BLaER1 treated with 17β-estradiol and CSF1 and Interleukin-3, amounts not matched to agents 10 nM and 100 nM (cell line): Measurements from ENCODE around the gene MYBPC3.

Experiments used
- H3K27ac ChIP-seq, 11 experiments: shearing (Covaris generic); formaldehyde crosslinking; 2 replicates each; pipeline ENCODE4 v1.8.1; 2022
- H3K27me3 ChIP-seq, 11 experiments: shearing (Covaris generic); formaldehyde crosslinking; 2 replicates each; pipeline ENCODE4 v1.8.1; 2022
- H3K36me3 ChIP-seq, 11 experiments: shearing (Covaris generic); formaldehyde crosslinking; 2 replicates each; pipeline ENCODE4 v1.8.1; 2022
- H3K4me1 ChIP-seq, 10 experiments: shearing (Covaris generic); formaldehyde crosslinking; 2 replicates each; pipeline ENCODE4 v1.8.1; 2022
- H3K4me2 ChIP-seq, 11 experiments: shearing (Covaris generic); formaldehyde crosslinking; 2 replicates each; pipeline ENCODE4 v1.8.1; 2022
- H3K4me3 ChIP-seq, 10 experiments: shearing (Covaris generic); formaldehyde crosslinking; 2 replicates each; pipeline ENCODE4 v1.8.1; 2022
- H3K9ac ChIP-seq, 11 experiments: shearing (Covaris generic); formaldehyde crosslinking; 2 replicates each; pipeline ENCODE4 v1.8.1; 2022
- H3K9me3 ChIP-seq, 11 experiments: shearing (Covaris generic); formaldehyde crosslinking; replicated peaks in 1 of 11; 2 replicates each; pipeline ENCODE4 v1.8.1; 2022
- H4K20me1 ChIP-seq, 11 experiments: shearing (Covaris generic); formaldehyde crosslinking; 2 replicates each; pipeline ENCODE4 v1.8.1; 2022
- Cebpa-rat ChIP-seq, 11 experiments: shearing (Covaris generic); IDR thresholded peaks; 2 replicates each; pipeline ENCODE4 v1.8.1; 2022

The MYBPC3 gene

GRCh38 chr11:47342854-47343253 is 9.6 kb downstream of the MYBPC3 start:
- no peak overlapping the region for H3K4me3 ChIP-seq
- H3K27me3 ChIP-seq = no peaks in the 10 kb centered on the region
- no peak for TF ChIP-seq Cebpa-rat (IDR thresholded peaks at IDR 0.05)
- H3K36me3 ChIP-seq = peaks cover 0 to 14% (median 0%) of the 10 kb centered on the region in 11 experiments; a peak in 4 of 22 replicates
- H3K4me1 ChIP-seq = peaks cover 0 to 9% (median 2%) of the 10 kb centered on the region in 10 experiments; a peak in 8 of 20 replicates
- H3K27ac ChIP-seq = no peak overlapping the region
- peaks cover 0 to 4% (median 0%) of the 10 kb centered on the region in 11 experiments; a peak in 1 of 22 replicates for H4K20me1 ChIP-seq
- H3K9me3 ChIP-seq = no peaks in the 10 kb centered on the region
- H3K9ac ChIP-seq = no peak overlapping the region
- H3K4me2 ChIP-seq = no peak overlapping the region

- no peak overlapping the region for H3K27ac ChIP-seq
- H3K9ac ChIP-seq = no peak overlapping the region
- no peaks in the 10 kb centered on the region for H3K27me3 ChIP-seq
- H3K4me2 ChIP-seq = no peak overlapping the region
- H3K4me1 ChIP-seq = peaks cover 0 to 9% (median 2%) of the 10 kb centered on the region in 10 experiments; a peak in 8 of 20 replicates
- H4K20me1 ChIP-seq = peaks cover 0 to 5% (median 0%) of the 10 kb centered on the region in 11 experiments; a peak in 1 of 22 replicates
- no peak for TF ChIP-seq Cebpa-rat (IDR thresholded peaks at IDR 0.05)
- no peak overlapping the region for H3K4me3 ChIP-seq
- H3K9me3 ChIP-seq = no peaks in the 10 kb centered on the region
- H3K36me3 ChIP-seq = peaks cover 0 to 14% (median 0%) of the 10 kb centered on the region in 11 experiments; a peak in 4 of 22 replicates
Observed at GRCh38 chr11:47342036-47342803, 10.3 kb downstream of the MYBPC3 start.

DNA sequence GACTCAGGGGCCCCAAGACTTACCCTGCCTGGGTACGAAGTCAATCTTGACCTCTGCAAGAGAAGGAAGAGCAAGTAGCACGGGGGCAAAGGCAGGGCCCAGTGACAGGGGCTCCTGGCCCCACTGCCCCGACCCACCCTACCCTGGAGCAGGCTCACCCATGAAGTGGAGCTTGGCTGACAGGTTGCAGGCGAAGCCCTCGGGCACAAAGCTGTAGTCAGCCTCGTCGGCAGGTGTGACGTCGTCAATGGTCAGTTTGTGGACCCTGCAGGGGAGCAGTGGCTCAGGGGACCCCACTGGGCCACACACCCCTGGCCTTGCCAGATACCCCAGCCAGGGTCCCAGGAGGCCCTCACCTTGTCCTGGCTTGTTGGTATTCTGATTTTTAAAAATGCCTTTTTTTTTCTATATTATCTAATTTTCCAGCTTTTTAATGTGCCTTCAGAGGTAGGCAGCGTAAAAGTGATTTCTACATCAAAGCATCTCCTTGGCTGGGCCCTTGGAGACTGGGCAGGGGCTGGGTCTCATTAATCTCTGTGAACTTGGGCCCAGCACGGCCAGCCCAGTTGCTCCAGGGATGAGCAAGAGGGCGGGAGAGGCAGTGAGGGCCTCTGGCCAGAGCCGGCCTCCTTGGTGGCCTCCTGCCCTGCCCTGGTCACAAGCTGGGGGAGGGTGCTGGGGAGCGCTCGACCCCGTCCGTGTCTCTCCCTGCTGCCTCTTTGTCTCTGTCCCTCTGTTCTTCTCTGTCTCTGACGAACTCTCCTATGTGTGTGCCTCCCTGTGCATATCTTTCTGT is 11.3 kb downstream of the MYBPC3 start:
- H3K36me3 ChIP-seq = peaks cover 0 to 14% (median 0%) of the 10 kb centered on the region in 11 experiments; a peak in 4 of 22 replicates
- H3K9ac ChIP-seq = no peak overlapping the region
- no peak overlapping the region for H3K27ac ChIP-seq
- H4K20me1 ChIP-seq = peaks cover 0 to 5% (median 0%) of the 10 kb centered on the region in 11 experiments; a peak in 1 of 22 replicates
- no peaks in the 10 kb centered on the region for H3K9me3 ChIP-seq
- H3K4me2 ChIP-seq = no peak overlapping the region
- TF ChIP-seq Cebpa-rat (IDR thresholded peaks at IDR 0.05) = no peak
- no peak overlapping the region for H3K4me3 ChIP-seq
- H3K4me1 ChIP-seq = peaks cover 0 to 12% (median 2%) of the 10 kb centered on the region in 10 experiments; a peak in 8 of 20 replicates
- no peaks in the 10 kb centered on the region for H3K27me3 ChIP-seq

- Histone ChIP-seq H3K9ac (no peak overlapping the region), H3K36me3 (peaks cover 0 to 14% (median 0%) of the 10 kb centered on the region in 11 experiments; a peak in 4 of 22 replicates), H3K4me2 (no peak overlapping the region), H3K27me3 (no peaks in the 10 kb centered on the region), H4K20me1 (peaks cover 0 to 5% (median 0%) of the 10 kb centered on the region in 11 experiments; a peak in 1 of 22 replicates), H3K27ac (no peak overlapping the region), H3K4me3 (no peak overlapping the region), H3K4me1 (peaks cover 0 to 12% (median 2%) of the 10 kb centered on the region in 10 experiments; a peak in 8 of 20 replicates), H3K9me3 (no peaks in the 10 kb centered on the region)
- no peak for TF ChIP-seq Cebpa-rat (IDR thresholded peaks at IDR 0.05)
Observed at GRCh38 chr11:47340010-47340409, 12.5 kb downstream of the MYBPC3 start.

DNA sequence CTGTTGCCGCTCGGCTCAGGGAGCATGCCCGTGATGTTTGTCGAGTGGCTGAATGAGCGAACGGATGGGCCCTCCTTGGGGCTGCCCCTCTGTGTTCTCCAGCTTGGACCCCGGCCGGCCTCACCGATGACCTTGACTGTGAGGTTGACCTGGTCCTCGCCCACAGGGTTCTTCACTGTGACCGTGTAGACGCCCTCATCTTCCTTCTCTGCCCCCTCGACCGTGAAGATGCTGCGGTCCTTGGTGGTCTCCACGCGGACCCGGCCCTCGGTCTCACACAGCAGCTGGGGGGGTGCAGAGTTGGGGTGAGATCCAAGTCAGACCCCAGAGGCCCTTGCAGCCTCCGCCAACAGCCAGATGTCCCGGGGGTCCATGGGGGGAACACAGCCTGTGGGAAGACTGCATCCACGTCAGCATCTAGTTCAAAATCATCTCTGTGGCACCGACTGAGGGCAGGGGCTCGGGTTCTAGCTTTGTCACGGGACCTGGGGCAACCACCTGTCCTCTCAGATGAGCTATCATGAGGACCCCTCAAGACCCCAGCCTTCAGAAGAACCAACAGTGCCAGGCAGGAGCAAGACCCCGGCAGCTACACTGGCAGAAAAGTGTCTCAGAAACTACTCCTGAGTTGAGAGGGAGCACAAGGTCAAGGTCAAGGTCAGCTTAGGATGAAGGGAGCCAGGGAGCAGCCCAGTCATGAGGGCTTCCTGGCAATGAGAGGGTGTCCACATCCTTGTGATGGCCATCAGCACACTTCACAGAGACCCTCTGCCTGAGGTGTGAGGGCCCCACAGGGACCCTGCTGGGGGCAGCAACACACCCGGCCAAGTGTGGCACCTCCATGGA is 13.9 kb downstream of the MYBPC3 start:
- H3K9me3 ChIP-seq = no peaks in the 10 kb centered on the region
- peak overlapping the region in 1 of 11 experiments; percentile 20; a peak in 2 of 22 replicates for H3K9ac ChIP-seq
- H3K27me3 ChIP-seq = no peaks in the 10 kb centered on the region
- peak overlapping the region in 2 of 11 experiments; percentile 2 to 23; a peak in 1 of 22 replicates for H3K4me2 ChIP-seq
- peaks cover 0 to 12% (median 2%) of the 10 kb centered on the region in 10 experiments; a peak in 8 of 20 replicates for H3K4me1 ChIP-seq
- H3K36me3 ChIP-seq = peaks cover 0 to 14% (median 0%) of the 10 kb centered on the region in 11 experiments; a peak in 4 of 22 replicates
- H4K20me1 ChIP-seq = peaks cover 0 to 5% (median 0%) of the 10 kb centered on the region in 11 experiments; a peak in 1 of 22 replicates
- peak overlapping the region in 5 of 11 experiments; percentile 3 to 52 (median 41); a peak in 8 of 22 replicates for H3K27ac ChIP-seq
- no peak overlapping the region for H3K4me3 ChIP-seq
- TF ChIP-seq Cebpa-rat (IDR thresholded peaks at IDR 0.05) = no peak

GRCh38 chr11:47337229-47337924 is 15.1 kb downstream of the MYBPC3 start:
- TF ChIP-seq Cebpa-rat (IDR thresholded peaks at IDR 0.05) = no peak
- Histone ChIP-seq H3K27me3 (no peaks in the 10 kb centered on the region), H3K27ac (no peak overlapping the region), H3K9ac (no peak overlapping the region), H3K4me3 (no peak overlapping the region), H3K9me3 (no peaks in the 10 kb centered on the region), H3K36me3 (peaks cover 0 to 15% (median 0%) of the 10 kb centered on the region in 11 experiments; a peak in 4 of 22 replicates), H3K4me2 (no peak overlapping the region), H4K20me1 (peaks cover 0 to 6% (median 0%) of the 10 kb centered on the region in 11 experiments; a peak in 1 of 22 replicates), H3K4me1 (peaks cover 0 to 16% (median 3%) of the 10 kb centered on the region in 10 experiments; a peak in 8 of 20 replicates)

GRCh38 chr11:47336595-47336994 is 15.9 kb downstream of the MYBPC3 start:
- no peak overlapping the region for H3K4me3 ChIP-seq
- peaks cover 0 to 23% (median 5%) of the 10 kb centered on the region in 11 experiments; a peak in 13 of 22 replicates for H3K36me3 ChIP-seq
- H3K4me1 ChIP-seq = peaks cover 0 to 19% (median 3%) of the 10 kb centered on the region in 10 experiments; a peak in 8 of 20 replicates
- H3K9ac ChIP-seq = no peak overlapping the region
- peaks cover 0 to 13% (median 0%) of the 10 kb centered on the region in 11 experiments; a peak in 2 of 22 replicates for H4K20me1 ChIP-seq
- no peak for TF ChIP-seq Cebpa-rat (IDR thresholded peaks at IDR 0.05)
- H3K27ac ChIP-seq = no peak overlapping the region
- no peak overlapping the region for H3K4me2 ChIP-seq
- no peaks in the 10 kb centered on the region for H3K27me3 ChIP-seq
- no peaks in the 10 kb centered on the region for H3K9me3 ChIP-seq
